NCI-H2171 treated with DMSO at 0.1 percent for 48 hours (cell line): ENCODE results near the gene ATP5PD.

Experiments used
- DNase-seq: peaks from one replicate; lab custom pipeline; 2025; lab: John Stamatoyannopoulos, UW

The ATP5PD gene

GRCh38 chr17:74994440-74994839 is 52.3 kb downstream of the ATP5PD start:
- DNase-seq = no peak

- no peak for DNase-seq
Observed at GRCh38 chr17:74992223-74992622, 54.5 kb downstream of the ATP5PD start.

- no peak for DNase-seq
Observed at GRCh38 chr17:74990581-74991105, 56.1 kb downstream of the ATP5PD start.
